Measurements from ENCODE around the gene RCN1. TPM values are rescaled to one million over a fixed set of nuclear protein-coding genes. Genes with fewer than 3 reads are reported as not detected.

RCN1 gene
- total and polyA plus RNA-seq, 4 donors: 35.9 to 58.1 (median 46.4) TPM

DNA sequence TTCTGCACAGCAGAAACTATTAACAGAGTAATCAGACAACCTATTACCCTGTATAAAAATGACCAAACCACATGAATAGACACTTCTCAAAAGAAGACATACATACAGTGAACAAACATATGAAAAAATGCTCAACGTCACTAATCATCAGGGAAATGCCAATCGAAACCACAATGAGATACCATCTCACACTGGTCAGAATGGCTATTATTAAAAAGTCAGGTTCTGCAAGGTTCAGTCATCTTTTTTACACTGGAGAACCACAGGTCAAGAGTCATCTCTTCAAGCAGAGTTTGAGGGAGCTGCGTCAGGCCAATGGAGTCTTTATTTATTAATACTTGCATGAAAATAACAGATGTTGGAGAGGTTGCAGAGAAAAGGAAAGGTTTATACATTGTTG is 40.4 kb downstream of the RCN1 start:
- Histone ChIP-seq H3K27me3 (ENCODE audit: control insufficient read depth in 4 of 4, insufficient read depth in 4 of 4, low read length in 3 of 4) (no peaks in the 10 kb centered on the region), H3K36me3 (ENCODE audit: control insufficient read depth in 4 of 4, insufficient read depth in 3 of 4, low read depth in 1 of 4, low read length in 3 of 4) (no peaks in the 10 kb centered on the region), H3K4me1 (ENCODE audit: control insufficient read depth in 4 of 4, insufficient read depth in 4 of 4, low read length in 3 of 4) (no peaks in the 10 kb centered on the region), H3K27ac (ENCODE audit: low read depth in 1 of 2, low read length in 2 of 2) (no peak overlapping the region), H3K9me3 (ENCODE audit: control insufficient read depth in 4 of 4, low read length in 3 of 4) (peaks cover 0 to 10% (median under 1%) of the 10 kb centered on the region in 4 donors), H3K4me3 (ENCODE audit: low read depth in 1 of 3, low read length in 3 of 3) (no peak overlapping the region), H3K9ac (ENCODE audit: low read depth in 1 of 2, low read length in 2 of 2) (no peak overlapping the region)
- no peak for DNase-seq (ENCODE audit: low spot score)
- WGBS: 82% methylated on average over 3 of the region's 3 CpGs
- no peak for TF ChIP-seq NR2F2 (IDR thresholded peaks at IDR 0.05)
- no peak for TF ChIP-seq GABPA (IDR thresholded peaks at IDR 0.05 in 1 of 2, conservative IDR thresholded peaks at IDR 0.05 in 1 of 2)
- TF ChIP-seq, protein P1, sequence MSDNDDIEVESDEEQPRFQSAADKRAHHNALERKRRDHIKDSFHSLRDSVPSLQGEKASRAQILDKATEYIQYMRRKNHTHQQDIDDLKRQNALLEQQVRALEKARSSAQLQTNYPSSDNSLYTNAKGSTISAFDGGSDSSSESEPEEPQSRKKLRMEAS (IDR thresholded peaks at IDR 0.05): no peak
- TF ChIP-seq FOXA1 (IDR thresholded peaks at IDR 0.05): no peak
- TF ChIP-seq EGR1 (IDR thresholded peaks at IDR 0.05; ENCODE audit: low read depth in 2 of 2): no peak
- TF ChIP-seq, protein P2, sequence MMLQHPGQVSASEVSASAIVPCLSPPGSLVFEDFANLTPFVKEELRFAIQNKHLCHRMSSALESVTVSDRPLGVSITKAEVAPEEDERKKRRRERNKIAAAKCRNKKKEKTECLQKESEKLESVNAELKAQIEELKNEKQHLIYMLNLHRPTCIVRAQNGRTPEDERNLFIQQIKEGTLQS (IDR thresholded peaks at IDR 0.05): no peak
- TF ChIP-seq, protein P3, sequence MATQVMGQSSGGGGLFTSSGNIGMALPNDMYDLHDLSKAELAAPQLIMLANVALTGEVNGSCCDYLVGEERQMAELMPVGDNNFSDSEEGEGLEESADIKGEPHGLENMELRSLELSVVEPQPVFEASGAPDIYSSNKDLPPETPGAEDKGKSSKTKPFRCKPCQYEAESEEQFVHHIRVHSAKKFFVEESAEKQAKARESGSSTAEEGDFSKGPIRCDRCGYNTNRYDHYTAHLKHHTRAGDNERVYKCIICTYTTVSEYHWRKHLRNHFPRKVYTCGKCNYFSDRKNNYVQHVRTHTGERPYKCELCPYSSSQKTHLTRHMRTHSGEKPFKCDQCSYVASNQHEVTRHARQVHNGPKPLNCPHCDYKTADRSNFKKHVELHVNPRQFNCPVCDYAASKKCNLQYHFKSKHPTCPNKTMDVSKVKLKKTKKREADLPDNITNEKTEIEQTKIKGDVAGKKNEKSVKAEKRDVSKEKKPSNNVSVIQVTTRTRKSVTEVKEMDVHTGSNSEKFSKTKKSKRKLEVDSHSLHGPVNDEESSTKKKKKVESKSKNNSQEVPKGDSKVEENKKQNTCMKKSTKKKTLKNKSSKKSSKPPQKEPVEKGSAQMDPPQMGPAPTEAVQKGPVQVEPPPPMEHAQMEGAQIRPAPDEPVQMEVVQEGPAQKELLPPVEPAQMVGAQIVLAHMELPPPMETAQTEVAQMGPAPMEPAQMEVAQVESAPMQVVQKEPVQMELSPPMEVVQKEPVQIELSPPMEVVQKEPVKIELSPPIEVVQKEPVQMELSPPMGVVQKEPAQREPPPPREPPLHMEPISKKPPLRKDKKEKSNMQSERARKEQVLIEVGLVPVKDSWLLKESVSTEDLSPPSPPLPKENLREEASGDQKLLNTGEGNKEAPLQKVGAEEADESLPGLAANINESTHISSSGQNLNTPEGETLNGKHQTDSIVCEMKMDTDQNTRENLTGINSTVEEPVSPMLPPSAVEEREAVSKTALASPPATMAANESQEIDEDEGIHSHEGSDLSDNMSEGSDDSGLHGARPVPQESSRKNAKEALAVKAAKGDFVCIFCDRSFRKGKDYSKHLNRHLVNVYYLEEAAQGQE (IDR thresholded peaks at IDR 0.05): no peak
- TF ChIP-seq HNF4A (conservative IDR thresholded peaks at IDR 0.05): no peak
- TF ChIP-seq HNF4G (IDR thresholded peaks at IDR 0.05): no peak

DNA sequence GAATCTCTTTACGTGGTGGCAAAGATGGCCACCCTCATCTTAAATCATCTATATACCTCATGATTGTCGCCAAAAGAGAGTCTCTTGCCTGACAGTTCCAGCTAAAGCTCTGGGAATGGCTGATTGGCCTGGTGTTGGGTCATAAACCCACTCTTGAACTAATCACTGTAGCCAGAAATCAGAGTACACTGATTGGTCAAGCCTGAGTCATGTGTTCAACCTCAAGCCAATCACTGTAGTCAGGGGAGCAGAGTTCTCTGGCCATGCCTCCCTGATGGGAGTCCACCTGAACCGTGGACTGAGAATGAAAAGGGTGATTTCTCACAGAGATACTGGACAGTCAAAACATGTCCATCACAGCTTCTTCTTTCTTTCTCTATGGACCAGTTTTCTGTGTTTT is 45.8 kb downstream of the RCN1 start:
- no peak for DNase-seq (ENCODE audit: low spot score)
- Histone ChIP-seq H3K36me3 (ENCODE audit: control insufficient read depth in 4 of 4, insufficient read depth in 3 of 4, low read depth in 1 of 4, low read length in 3 of 4) (no peaks in the 10 kb centered on the region), H3K9ac (ENCODE audit: low read depth in 1 of 2, low read length in 2 of 2) (no peak overlapping the region), H3K9me3 (ENCODE audit: control insufficient read depth in 4 of 4, low read length in 3 of 4) (no peaks in the 10 kb centered on the region), H3K27me3 (ENCODE audit: control insufficient read depth in 4 of 4, insufficient read depth in 4 of 4, low read length in 3 of 4) (no peaks in the 10 kb centered on the region), H3K27ac (ENCODE audit: low read depth in 1 of 2, low read length in 2 of 2) (no peak overlapping the region), H3K4me3 (ENCODE audit: low read depth in 1 of 3, low read length in 3 of 3) (no peak overlapping the region), H3K4me1 (ENCODE audit: control insufficient read depth in 4 of 4, insufficient read depth in 4 of 4, low read length in 3 of 4) (no peaks in the 10 kb centered on the region)
- 82% methylated on average over 3 of the region's 3 CpGs for WGBS
- TF ChIP-seq, protein P1 (IDR thresholded peaks at IDR 0.05): no peak

DNA sequence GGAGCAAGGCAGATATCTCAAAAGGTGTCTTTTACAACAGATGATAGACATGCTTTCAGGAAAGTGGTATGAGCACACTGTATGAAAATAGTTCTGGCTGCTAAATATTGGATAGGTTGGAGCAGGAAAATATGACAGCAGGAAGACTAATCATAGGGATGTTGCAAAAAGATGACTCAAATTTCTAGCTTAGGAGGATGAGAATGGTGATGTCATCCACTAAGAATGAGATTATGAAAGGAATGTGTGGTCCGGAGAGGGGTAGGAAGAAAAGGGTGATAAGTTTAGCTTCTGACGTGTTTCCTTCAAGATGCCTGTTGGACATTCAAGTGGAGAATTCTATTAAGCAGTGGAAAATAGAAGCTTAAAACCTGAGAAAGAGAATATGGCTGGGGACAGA is 46.4 kb downstream of the RCN1 start:
- H3K9me3 ChIP-seq (ENCODE audit: control insufficient read depth in 4 of 4, low read length in 3 of 4): no peaks in the 10 kb centered on the region
- H3K27me3 ChIP-seq (ENCODE audit: control insufficient read depth in 4 of 4, insufficient read depth in 4 of 4, low read length in 3 of 4): no peaks in the 10 kb centered on the region
- no peak overlapping the region for H3K27ac ChIP-seq (ENCODE audit: low read depth in 1 of 2, low read length in 2 of 2)
- no peak overlapping the region for H3K9ac ChIP-seq (ENCODE audit: low read depth in 1 of 2, low read length in 2 of 2)
- H3K4me1 ChIP-seq (ENCODE audit: control insufficient read depth in 4 of 4, insufficient read depth in 4 of 4, low read length in 3 of 4): peaks cover 0 to 2% (median 0%) of the 10 kb centered on the region in 4 donors
- WGBS: 56% methylated on average over 2 of the region's 2 CpGs
- no peaks in the 10 kb centered on the region for H3K36me3 ChIP-seq (ENCODE audit: control insufficient read depth in 4 of 4, insufficient read depth in 3 of 4, low read depth in 1 of 4, low read length in 3 of 4)
- H3K4me3 ChIP-seq (ENCODE audit: low read depth in 1 of 3, low read length in 3 of 3): no peak overlapping the region
- no peak for DNase-seq (ENCODE audit: low spot score)
- TF ChIP-seq RXRA (IDR thresholded peaks at IDR 0.05) (no peak), NR2F2 (IDR thresholded peaks at IDR 0.05) (no peak), RAD21 (IDR thresholded peaks at IDR 0.05) (no peak), TAF1 (conservative IDR thresholded peaks at IDR 0.05) (no peak), GABPA (IDR thresholded peaks at IDR 0.05 in 1 of 2, conservative IDR thresholded peaks at IDR 0.05 in 1 of 2) (no peak), YY1 (IDR thresholded peaks at IDR 0.05) (no peak), FOXA2 (IDR thresholded peaks at IDR 0.05) (no peak), JUND (IDR thresholded peaks at IDR 0.05) (no peak), HNF4A (conservative IDR thresholded peaks at IDR 0.05) (no peak)
- TF ChIP-seq, protein P4, sequence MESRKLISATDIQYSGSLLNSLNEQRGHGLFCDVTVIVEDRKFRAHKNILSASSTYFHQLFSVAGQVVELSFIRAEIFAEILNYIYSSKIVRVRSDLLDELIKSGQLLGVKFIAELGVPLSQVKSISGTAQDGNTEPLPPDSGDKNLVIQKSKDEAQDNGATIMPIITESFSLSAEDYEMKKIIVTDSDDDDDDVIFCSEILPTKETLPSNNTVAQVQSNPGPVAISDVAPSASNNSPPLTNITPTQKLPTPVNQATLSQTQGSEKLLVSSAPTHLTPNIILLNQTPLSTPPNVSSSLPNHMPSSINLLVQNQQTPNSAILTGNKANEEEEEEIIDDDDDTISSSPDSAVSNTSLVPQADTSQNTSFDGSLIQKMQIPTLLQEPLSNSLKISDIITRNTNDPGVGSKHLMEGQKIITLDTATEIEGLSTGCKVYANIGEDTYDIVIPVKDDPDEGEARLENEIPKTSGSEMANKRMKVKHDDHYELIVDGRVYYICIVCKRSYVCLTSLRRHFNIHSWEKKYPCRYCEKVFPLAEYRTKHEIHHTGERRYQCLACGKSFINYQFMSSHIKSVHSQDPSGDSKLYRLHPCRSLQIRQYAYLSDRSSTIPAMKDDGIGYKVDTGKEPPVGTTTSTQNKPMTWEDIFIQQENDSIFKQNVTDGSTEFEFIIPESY (IDR thresholded peaks at IDR 0.05): no peak
- TF ChIP-seq, protein P3 (IDR thresholded peaks at IDR 0.05): no peak
- TF ChIP-seq, protein P5, sequence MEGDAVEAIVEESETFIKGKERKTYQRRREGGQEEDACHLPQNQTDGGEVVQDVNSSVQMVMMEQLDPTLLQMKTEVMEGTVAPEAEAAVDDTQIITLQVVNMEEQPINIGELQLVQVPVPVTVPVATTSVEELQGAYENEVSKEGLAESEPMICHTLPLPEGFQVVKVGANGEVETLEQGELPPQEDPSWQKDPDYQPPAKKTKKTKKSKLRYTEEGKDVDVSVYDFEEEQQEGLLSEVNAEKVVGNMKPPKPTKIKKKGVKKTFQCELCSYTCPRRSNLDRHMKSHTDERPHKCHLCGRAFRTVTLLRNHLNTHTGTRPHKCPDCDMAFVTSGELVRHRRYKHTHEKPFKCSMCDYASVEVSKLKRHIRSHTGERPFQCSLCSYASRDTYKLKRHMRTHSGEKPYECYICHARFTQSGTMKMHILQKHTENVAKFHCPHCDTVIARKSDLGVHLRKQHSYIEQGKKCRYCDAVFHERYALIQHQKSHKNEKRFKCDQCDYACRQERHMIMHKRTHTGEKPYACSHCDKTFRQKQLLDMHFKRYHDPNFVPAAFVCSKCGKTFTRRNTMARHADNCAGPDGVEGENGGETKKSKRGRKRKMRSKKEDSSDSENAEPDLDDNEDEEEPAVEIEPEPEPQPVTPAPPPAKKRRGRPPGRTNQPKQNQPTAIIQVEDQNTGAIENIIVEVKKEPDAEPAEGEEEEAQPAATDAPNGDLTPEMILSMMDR (IDR thresholded peaks at IDR 0.05; ENCODE audit: low read depth, low read length, missing input control): no peak
